Activated T-helper 2 cell treated with anti-CD3 and anti-CD28 coated beads, Interferon-gamma antibody, Interleukin-2, Interleukin-4, amounts not matched to agents 10 μg/mL and 5 μg/mL and 100 μg/mL, durations not matched to agents 14 hours and 24 hours and 36 hours (primary cell): Measurements from ENCODE around the gene NSUN2. TPM values are rescaled to one million over a fixed set of nuclear protein-coding genes. Genes with fewer than 3 reads are reported as not detected.

Experiments used
- DNase-seq: peaks from one replicate; pipeline ENCODE4 v3.0.0; 2021; ENCODE audit warnings: low spot score
- H3K27ac Mint-ChIP-seq: one replicate; pipeline ENCODE4 v1.8.0; 2021; ENCODE audit warnings: mixed read lengths
- H3K27me3 Mint-ChIP-seq: one replicate; pipeline ENCODE4 v1.8.0; 2021; ENCODE audit warnings: low read depth, mixed read lengths
- H3K36me3 Mint-ChIP-seq: one replicate; pipeline ENCODE4 v1.8.0; 2021; ENCODE audit warnings: low read depth, mixed read lengths
- H3K4me1 Mint-ChIP-seq: one replicate; pipeline ENCODE4 v1.8.0; 2021; ENCODE audit warnings: low read depth, mixed read lengths
- H3K4me3 Mint-ChIP-seq: one replicate; pipeline ENCODE4 v1.8.0; 2021; ENCODE audit warnings: low read depth, mild to moderate bottlenecking, moderate library complexity, mixed read lengths
- H3K9me3 Mint-ChIP-seq: one replicate; pipeline ENCODE4 v1.8.0; 2021; ENCODE audit warnings: mixed read lengths
- intact Hi-C: fragments of 100-400 bp; cut with micrococcal nuclease; formaldehyde crosslinking; loops from one replicate; pipeline ENCODE4 v1.15.1; 2023
- total RNA-seq: library from RNA; stranded (reverse); gene quantifications from 2 replicates; pipeline ENCODE4 v1.2.3, GENCODE V29; 2022

NSUN2 gene
- total RNA-seq, 1 donor from 2014 or later = 125 TPM

DNA sequence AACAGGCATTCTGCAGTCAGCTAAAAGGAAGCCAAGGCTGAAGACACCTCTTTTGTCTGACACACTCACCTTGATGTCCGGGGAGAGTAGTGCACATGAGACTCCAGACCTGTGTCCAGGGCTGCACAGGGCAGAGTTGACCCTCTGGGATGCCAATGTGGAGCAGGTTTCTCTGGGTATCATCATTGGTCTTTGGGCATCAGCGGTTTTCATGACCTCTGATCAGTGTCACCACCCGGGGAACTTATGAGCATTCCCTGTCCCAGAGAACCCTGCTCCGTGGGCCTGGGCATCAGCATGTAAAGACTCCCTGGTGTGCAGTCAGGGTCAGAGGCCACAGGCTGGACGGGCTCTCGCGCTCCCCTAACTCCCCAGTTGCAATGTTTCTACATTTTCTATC lies 80.2 kb downstream of the NSUN2 start:
- intact Hi-C loops = no loop called here
- Mint-ChIP-seq H3K27ac (no peak overlapping the region), H3K4me3 (no peak overlapping the region), H3K36me3 (no peaks in the 10 kb centered on the region), H3K9me3 (peaks cover 4% of the 10 kb centered on the region), H3K27me3 (no peaks in the 10 kb centered on the region), H3K4me1 (no peaks in the 10 kb centered on the region)
- no peak for DNase-seq

DNA sequence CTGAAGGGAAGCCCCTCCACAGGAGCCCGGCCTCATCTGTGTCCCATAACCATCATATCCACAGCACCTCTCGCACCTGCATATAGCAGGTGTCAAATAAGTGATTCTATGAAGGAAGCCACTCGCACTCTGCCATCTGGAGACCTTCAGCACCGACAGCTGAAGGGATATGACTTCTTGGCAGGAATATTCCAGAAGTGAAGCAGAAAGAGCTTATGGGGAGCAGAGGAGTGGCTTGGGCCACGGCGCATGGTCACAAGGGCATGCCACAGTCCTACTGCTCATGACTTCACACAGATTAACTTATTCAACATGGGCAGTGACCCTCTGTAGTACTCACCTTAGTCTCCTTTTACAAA lies 80.9 kb downstream of the NSUN2 start:
- Mint-ChIP-seq H3K27me3 (no peaks in the 10 kb centered on the region), H3K4me3 (no peak overlapping the region), H3K9me3 (peaks cover 4% of the 10 kb centered on the region), H3K36me3 (no peaks in the 10 kb centered on the region), H3K4me1 (no peaks in the 10 kb centered on the region), H3K27ac (no peak overlapping the region)
- intact Hi-C loops = no loop called here
- no peak for DNase-seq

DNA sequence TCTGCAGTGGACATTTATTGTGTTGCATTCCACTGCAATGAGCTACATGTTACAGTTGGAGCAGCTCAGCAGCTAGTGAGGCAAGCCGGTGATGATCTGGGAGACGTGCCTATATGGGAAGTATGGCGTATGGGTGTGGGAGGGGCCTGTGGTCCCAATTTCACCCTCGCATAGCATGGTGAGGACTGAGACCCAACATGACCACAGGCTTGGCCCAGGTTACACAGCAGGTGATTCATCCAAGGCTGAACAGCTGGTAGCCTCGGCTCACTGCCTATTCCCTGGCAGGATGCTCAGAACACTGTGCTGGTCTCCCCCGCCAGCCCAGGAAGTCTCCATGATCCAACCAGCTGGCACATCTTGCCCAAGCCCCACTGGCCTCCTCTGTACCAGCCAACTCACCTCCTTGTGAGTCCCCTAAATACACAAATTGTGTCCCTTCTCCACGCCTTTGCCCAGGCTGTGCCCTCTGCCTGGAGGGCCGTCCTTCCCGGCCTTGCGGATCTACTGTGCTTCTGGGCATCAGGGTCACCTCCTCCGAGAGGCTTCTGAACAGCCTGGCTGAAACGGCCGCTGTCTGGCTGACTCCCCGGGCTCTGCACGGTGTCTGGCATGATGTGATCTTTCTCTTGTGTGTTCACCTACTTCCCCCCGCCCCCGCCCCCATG lies 81.4 kb downstream of the NSUN2 start:
- intact Hi-C loops = no loop called here
- Mint-ChIP-seq H3K27ac (no peak overlapping the region), H3K27me3 (no peaks in the 10 kb centered on the region), H3K36me3 (no peaks in the 10 kb centered on the region), H3K4me3 (no peak overlapping the region), H3K9me3 (peaks cover 4% of the 10 kb centered on the region), H3K4me1 (no peaks in the 10 kb centered on the region)
- no peak for DNase-seq

DNA sequence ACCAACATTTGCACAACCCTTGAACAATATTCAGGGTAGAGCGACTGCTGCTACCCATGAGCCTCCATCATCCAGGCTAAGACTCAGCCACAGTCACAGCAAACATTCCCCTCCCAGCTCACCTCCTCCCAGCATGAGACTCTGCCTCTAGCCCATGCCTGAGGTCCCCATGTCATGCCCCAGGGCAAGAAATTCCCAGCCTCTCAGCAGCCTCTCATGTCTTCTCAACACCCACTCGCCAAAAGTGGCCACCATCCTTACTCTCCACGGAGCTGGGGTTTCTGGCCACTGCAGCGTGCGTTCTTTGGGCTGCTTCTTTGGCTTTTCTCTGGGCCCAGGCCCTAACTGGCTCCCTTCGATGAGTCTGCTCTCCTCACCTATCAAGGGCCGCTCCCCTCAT lies 82.2 kb downstream of the NSUN2 start:
- no peak overlapping the region for H3K27ac Mint-ChIP-seq
- peaks cover 4% of the 10 kb centered on the region for H3K9me3 Mint-ChIP-seq
- H3K4me3 Mint-ChIP-seq = no peak overlapping the region

More for the DNA sequence above, 82.2 kb downstream of the NSUN2 start:
- no peak for DNase-seq
- Mint-ChIP-seq H3K27me3 (no peaks in the 10 kb centered on the region), H3K36me3 (no peaks in the 10 kb centered on the region), H3K4me1 (no peaks in the 10 kb centered on the region)
- intact Hi-C loops = no loop called here

Other genes with a start within 250 kb of the NSUN2 start
- 0.67 and 0.68 TPM in 2 replicates for gene UBE2QL1, start 184.2 kb downstream of the NSUN2 start, total RNA-seq
- 15.3 and 16.0 TPM in 2 replicates for gene SRD5A1, start 396 bp upstream of the NSUN2 start, total RNA-seq
- gene TENT4A, start 80.4 kb upstream of the NSUN2 start, total RNA-seq = 39.4 and 40.1 TPM in 2 replicates